DND-41 (cell line): Measurements from ENCODE around the gene ALB.

Source experiments
- ATAC-seq: fragments of 200-7000 bp; cut with Tn5 transposase; 3 replicates; pipeline ENCODE4 v1.9.1; 2021; ENCODE audit warnings: low read depth; ENCODE audit not compliant: insufficient read depth
- DNase-seq: peaks from one replicate; pipeline ENCODE4 v3.0.0-alpha.2; 2020
- H2AFZ ChIP-seq: 2 replicates; pipeline ENCODE4 v1.6.0; 2012; ENCODE audit warnings: low read depth, low read length
- H3K27ac ChIP-seq: 2 replicates; pipeline ENCODE4 v1.5.1; 2012; ENCODE audit warnings: low read length, inconsistent platforms
- H3K27me3 ChIP-seq: fragments of 200-600 bp; sonication (generic); 2 replicates; pipeline ENCODE4 v1.6.0; 2012; ENCODE audit warnings: low read length, mild to moderate bottlenecking, inconsistent platforms; ENCODE audit not compliant: insufficient read depth, poor library complexity
- H3K36me3 ChIP-seq: 2 replicates; pipeline ENCODE4 v1.5.1; 2012; ENCODE audit warnings: low read length, inconsistent platforms; ENCODE audit not compliant: insufficient read depth
- H3K4me1 ChIP-seq: 2 replicates; pipeline ENCODE4 v1.5.1; 2012; ENCODE audit warnings: mild to moderate bottlenecking, low read length; ENCODE audit not compliant: insufficient read depth
- H3K4me2 ChIP-seq: 2 replicates; pipeline ENCODE4 v1.6.0; 2012; ENCODE audit warnings: mild to moderate bottlenecking, moderate library complexity, low read length, inconsistent platforms; ENCODE audit not compliant: insufficient read depth
- H3K4me3 ChIP-seq, 2 experiments: fragments of 200-600 bp in 1 of 2; shearing (Covaris generic) in 1 of 2; 2 replicates each; pipeline ENCODE4 v1.5.1; 2012 to 2016; ENCODE audit warnings: inconsistent platforms in 2 of 2, low read length in 2 of 2, mild to moderate bottlenecking in 2 of 2, low read depth in 1 of 2, moderate library complexity in 1 of 2
- H3K79me2 ChIP-seq: 2 replicates; pipeline ENCODE4 v1.6.0; 2012; ENCODE audit warnings: low read length, inconsistent platforms; ENCODE audit not compliant: insufficient read depth
- H3K9ac ChIP-seq: 2 replicates; pipeline ENCODE4 v1.6.0; 2012; ENCODE audit warnings: low read depth, mild to moderate bottlenecking, inconsistent platforms, low read length, moderate library complexity
- H3K9me3 ChIP-seq: 2 replicates; pipeline ENCODE4 v1.5.1; 2012; ENCODE audit warnings: low read length, moderate library complexity, mild to moderate bottlenecking, inconsistent platforms; ENCODE audit not compliant: insufficient read depth, severe bottlenecking
- H4K20me1 ChIP-seq: 2 replicates; pipeline ENCODE4 v1.6.0; 2012; ENCODE audit warnings: low read length; ENCODE audit not compliant: insufficient read depth
- CTCF ChIP-seq: IDR thresholded peaks from 2 replicates; pipeline ENCODE4 v1.5.1; 2012; ENCODE audit warnings: borderline replicate concordance, low read length, moderate library complexity, mild to moderate bottlenecking; ENCODE audit not compliant: poor library complexity, severe bottlenecking; ENCODE audit errors: extremely low read depth
- EZH2 ChIP-seq: IDR thresholded peaks from 3 replicates; pipeline ENCODE4 v1.6.1; 2012; ENCODE audit warnings: borderline replicate concordance, low read depth, mild to moderate bottlenecking, moderate library complexity, low read length, inconsistent platforms; ENCODE audit not compliant: severe bottlenecking

Gene ALB

GRCh38 chr4:73409978-73410548 is 6.0 kb downstream of the ALB start:
- Histone ChIP-seq H2AFZ (no peak overlapping the region), H3K36me3 (no peaks in the 10 kb centered on the region), H3K4me2 (no peak overlapping the region), H3K27me3 (no peaks in the 10 kb centered on the region), H3K4me3 (no peak overlapping the region), H4K20me1 (no peaks in the 10 kb centered on the region), H3K9ac (no peak overlapping the region), H3K79me2 (no peaks in the 10 kb centered on the region), H3K4me1 (no peaks in the 10 kb centered on the region), H3K27ac (no peak overlapping the region), H3K9me3 (no peaks in the 10 kb centered on the region)
- TF ChIP-seq EZH2: no peak
- no peak for DNase-seq
- ATAC-seq: no peak

- Histone ChIP-seq H3K9ac (no peak overlapping the region), H2AFZ (no peak overlapping the region), H3K36me3 (no peaks in the 10 kb centered on the region), H3K27ac (no peak overlapping the region), H3K79me2 (no peaks in the 10 kb centered on the region), H4K20me1 (no peaks in the 10 kb centered on the region), H3K9me3 (no peaks in the 10 kb centered on the region), H3K4me3 (no peak overlapping the region), H3K27me3 (no peaks in the 10 kb centered on the region), H3K4me1 (no peaks in the 10 kb centered on the region), H3K4me2 (no peak overlapping the region)
- DNase-seq: no peak
- TF ChIP-seq CTCF (no peak), EZH2 (no peak)
- ATAC-seq: no peak
These were observed 7.0 kb downstream of the ALB start for GRCh38 chr4:73410916-73411730.

- Histone ChIP-seq H3K4me3 (no peak overlapping the region), H3K27ac (no peak overlapping the region)
- no peak for ATAC-seq
These were observed 7.8 kb downstream of the ALB start for GRCh38 chr4:73411731-73412414.

More at GRCh38 chr4:73411731-73412414, 7.8 kb downstream of the ALB start:
- no peak overlapping the region for H3K4me2 ChIP-seq
- TF ChIP-seq CTCF: no peak
- no peak for TF ChIP-seq EZH2
- H3K27me3 ChIP-seq: no peaks in the 10 kb centered on the region
- no peak overlapping the region for H2AFZ ChIP-seq
- H3K36me3 ChIP-seq: no peaks in the 10 kb centered on the region
- no peak for DNase-seq
- H4K20me1 ChIP-seq: no peaks in the 10 kb centered on the region
- no peaks in the 10 kb centered on the region for H3K4me1 ChIP-seq
- H3K9me3 ChIP-seq: no peaks in the 10 kb centered on the region
- H3K9ac ChIP-seq: no peak overlapping the region
- H3K79me2 ChIP-seq: no peaks in the 10 kb centered on the region
